Spleen (tissue), 7 donors: ENCODE data around the gene FN3K.

ENCODE experiments used
- POLR2AphosphoS5 ChIP-seq, 3 donors: sonication (generic); formaldehyde crosslinking; IDR thresholded peaks; one replicate each; pipeline ENCODE4 v1.5.1; 2017; ENCODE audit warnings: antibody characterized with exemption in 3 of 3
- TF ChIP-seq, protein P1 (sequence below), 11 experiments: fragments of 200-600 bp in 7 of 11; fragments of 450-650 bp in 4 of 11; sonication (generic) in 4 of 11; IDR thresholded peaks in 8 of 11; conservative IDR thresholded peaks in 3 of 11; 1 replicate in 7 of 11; 2 replicates in 4 of 11; pipeline versions ENCODE4 v1.4.0 to v1.8.0; 2016 to 2021; ENCODE audit warnings: antibody characterized with exemption in 11 of 11, inconsistent platforms in 4 of 11, mild to moderate bottlenecking in 1 of 11
- donor health status: DM: no; HTN: no; CAD: no; lungs with moderate emphysema.
- donor health status: DM: no; HTN: no; CAD: no.
- donor health status: DM: no; HTN: no; CAD: no.

DNA sequence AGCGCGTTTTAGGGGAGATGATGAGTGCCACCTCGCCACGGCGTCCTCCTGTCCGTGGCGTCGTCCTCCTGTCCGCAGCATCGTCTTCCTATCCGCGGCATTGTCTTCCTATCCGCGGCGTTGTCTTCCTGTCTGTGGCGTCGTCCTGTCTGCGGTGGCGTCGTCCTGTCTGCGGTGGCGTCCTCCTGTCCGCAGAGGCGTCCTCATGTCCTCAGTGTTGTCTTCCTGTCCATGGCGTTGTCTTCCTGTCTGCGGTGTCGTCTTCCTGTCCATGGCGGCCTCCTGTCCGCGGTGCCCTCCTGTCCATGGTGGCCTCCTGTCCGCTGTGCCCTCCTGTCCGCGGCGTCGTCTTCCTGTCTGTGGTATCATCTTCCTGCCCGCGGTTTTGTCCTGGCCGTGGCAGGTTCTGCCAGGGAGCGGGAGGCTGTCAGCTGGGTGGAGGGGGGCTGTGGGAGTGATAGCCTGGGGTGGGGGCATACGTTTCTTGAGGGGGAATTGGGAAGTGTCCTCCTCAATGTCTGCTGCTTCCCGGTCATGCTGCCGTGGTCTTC is 47.3 kb downstream of the FN3K start:
- TF ChIP-seq POLR2AphosphoS5 (IDR thresholded peaks at IDR 0.05) = peak in 2 of 3 donors; percentile 56 to 60
- TF ChIP-seq, protein P1, sequence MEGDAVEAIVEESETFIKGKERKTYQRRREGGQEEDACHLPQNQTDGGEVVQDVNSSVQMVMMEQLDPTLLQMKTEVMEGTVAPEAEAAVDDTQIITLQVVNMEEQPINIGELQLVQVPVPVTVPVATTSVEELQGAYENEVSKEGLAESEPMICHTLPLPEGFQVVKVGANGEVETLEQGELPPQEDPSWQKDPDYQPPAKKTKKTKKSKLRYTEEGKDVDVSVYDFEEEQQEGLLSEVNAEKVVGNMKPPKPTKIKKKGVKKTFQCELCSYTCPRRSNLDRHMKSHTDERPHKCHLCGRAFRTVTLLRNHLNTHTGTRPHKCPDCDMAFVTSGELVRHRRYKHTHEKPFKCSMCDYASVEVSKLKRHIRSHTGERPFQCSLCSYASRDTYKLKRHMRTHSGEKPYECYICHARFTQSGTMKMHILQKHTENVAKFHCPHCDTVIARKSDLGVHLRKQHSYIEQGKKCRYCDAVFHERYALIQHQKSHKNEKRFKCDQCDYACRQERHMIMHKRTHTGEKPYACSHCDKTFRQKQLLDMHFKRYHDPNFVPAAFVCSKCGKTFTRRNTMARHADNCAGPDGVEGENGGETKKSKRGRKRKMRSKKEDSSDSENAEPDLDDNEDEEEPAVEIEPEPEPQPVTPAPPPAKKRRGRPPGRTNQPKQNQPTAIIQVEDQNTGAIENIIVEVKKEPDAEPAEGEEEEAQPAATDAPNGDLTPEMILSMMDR (IDR thresholded peaks at IDR 0.05 in 8 of 11, conservative IDR thresholded peaks at IDR 0.05 in 3 of 11) = no peak
